HG02571 (cell line): ENCODE data around the gene RNF114.
A peak's percentile ranks its signal among the peaks of the same experiment; 100 is the strongest.
"Not testable (repeated sequence)": the region's sequence is repeated elsewhere in the genome, so short reads cannot be mapped to it uniquely, and the experiment has no call there.

Experiments used
- ATAC-seq: cut with Tn5 transposase; IDR thresholded peaks from one replicate; pipeline ENCODE4 v1.9.1; 2021; ENCODE audit warnings: mild to moderate bottlenecking, moderate library complexity; ENCODE audit not compliant: unreplicated experiment

Gene RNF114

GRCh38 chr20:49936153-49937026, at the start of gene RNF114:
TSS of gene RNF114 (plus strand) at chr20:49936397. CDS start at chr20:49936413, 16 bp downstream.
- peak; percentile 63 for ATAC-seq

- no peak for ATAC-seq
These were observed 49.5 kb upstream of the RNF114 start for GRCh38 chr20:49886571-49887213.

GRCh38 chr20:49887251-49888211, 48.7 kb upstream of the RNF114 start:
- no peak for ATAC-seq

- no peak for ATAC-seq
These were observed 47.8 kb upstream of the RNF114 start for GRCh38 chr20:49888212-49889000.

GRCh38 chr20:49889001-49889934, 46.9 kb upstream of the RNF114 start:
- ATAC-seq: no peak

GRCh38 chr20:49889935-49890333, 46.3 kb upstream of the RNF114 start:
- no peak for ATAC-seq

GRCh38 chr20:49890471-49891361, 45.5 kb upstream of the RNF114 start:
- ATAC-seq: no peak

GRCh38 chr20:49891476-49892110, 44.6 kb upstream of the RNF114 start:
- ATAC-seq: no peak

- ATAC-seq: no peak
These were observed 43.9 kb upstream of the RNF114 start for GRCh38 chr20:49892260-49892659.

GRCh38 chr20:49892817-49893216, 43.4 kb upstream of the RNF114 start:
- no peak for ATAC-seq

- ATAC-seq: no peak
These were observed 42.7 kb upstream of the RNF114 start for GRCh38 chr20:49893242-49894072.

- no peak for ATAC-seq
These were observed 42.1 kb upstream of the RNF114 start for GRCh38 chr20:49894073-49894470.

GRCh38 chr20:49895474-49896093, 40.6 kb upstream of the RNF114 start:
- not testable (repeated sequence) for ATAC-seq

GRCh38 chr20:49896204-49896603, 40.0 kb upstream of the RNF114 start:
- ATAC-seq: no peak

- no peak for ATAC-seq
These were observed 36.4 kb upstream of the RNF114 start for GRCh38 chr20:49899541-49900383.
